ENCODE results near the gene PRTN3.
A peak's percentile ranks its signal among the peaks of the same experiment; 100 is the strongest.
"Not testable (repeated sequence)": the region's sequence is repeated elsewhere in the genome, so short reads cannot be mapped to it uniquely, and the experiment has no call there.

Gene PRTN3

DNA sequence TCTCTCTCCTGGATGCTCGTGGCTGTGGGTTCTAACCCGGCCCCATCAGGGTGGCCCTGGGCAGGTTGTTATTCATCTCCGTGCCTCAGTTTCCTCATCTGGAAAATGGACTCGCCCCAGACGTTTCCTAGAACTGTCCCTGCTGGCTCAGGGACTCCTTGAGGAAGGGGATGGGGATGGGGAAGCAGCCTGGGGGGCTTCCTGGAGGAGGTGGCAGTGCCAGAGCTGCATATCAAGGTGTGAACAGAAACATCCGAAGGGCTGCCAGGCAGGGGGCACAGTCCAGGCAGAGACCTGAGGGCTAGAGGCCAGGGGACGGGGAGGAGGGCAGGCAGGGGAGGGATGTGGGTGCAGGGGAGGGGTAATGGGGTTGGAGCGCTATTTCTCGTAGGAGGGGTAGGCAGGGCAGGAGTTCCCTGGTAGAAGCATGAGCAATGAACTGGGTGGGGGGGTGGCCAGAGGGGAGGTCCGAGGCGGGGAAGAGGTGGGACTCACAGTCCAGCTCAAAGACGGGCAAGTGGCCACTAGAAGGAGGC, 7.7 kb downstream of the PRTN3 start:
- DNase-seq (ENCODE audit: low read depth), result no peak

DNA sequence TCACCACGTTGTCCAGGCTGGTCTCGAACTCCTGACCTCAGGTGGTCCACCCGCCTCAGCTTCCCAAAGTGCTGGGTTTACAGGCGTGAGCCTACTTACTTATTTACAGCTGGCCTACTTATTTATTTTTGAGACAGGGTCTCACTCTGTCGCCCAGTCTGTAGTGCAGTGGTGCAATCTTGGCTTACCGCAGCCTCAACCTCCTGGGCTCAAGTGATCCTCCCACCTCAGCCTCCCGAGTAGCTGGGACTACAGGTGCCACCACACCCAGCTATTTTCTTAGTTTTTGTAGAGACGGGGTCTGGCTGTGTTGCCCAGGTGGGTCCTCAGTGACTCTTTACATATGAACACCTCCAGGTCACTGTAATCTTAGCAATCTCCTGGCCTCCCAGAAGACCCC, 8.4 kb downstream of the PRTN3 start:
- DNase-seq (ENCODE audit: low read depth), result not testable (repeated sequence)

DNA sequence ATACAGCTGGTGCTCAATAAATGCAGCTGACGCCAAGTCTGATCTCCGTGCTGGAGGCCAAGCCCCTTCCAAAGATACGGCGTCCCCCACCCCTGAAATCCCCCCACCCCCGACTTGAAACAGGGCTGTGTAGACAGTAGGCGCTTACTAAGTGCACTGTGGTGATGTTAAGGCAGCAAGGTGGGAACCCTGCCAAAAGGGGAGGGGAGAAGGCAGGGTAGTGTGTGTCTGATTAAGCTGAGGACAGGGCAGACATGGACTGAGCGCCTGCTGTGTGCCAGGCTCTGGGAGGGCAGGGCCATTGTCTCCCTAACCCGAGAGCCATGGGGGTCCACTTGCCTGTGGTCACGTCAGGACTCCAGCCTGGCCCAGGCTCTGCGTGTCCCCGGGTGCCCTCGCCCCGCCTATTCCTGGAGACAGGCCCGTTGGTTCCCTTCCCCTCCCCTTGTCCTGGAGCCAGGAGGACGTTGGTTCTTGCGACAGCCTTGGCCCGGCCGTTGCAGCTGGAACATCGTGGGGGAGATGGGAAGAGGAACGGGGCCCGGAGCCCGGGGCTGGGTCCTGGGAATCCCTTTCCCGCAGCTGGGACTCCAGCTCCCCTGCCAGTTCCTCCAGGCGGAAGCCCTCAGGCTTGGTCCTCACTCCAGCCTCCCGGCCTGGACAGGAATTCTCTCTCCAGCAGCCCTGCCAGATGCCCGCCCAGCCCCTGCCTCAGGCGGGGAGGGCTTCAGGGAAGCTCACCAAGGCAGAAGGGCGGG, 9.6 kb downstream of the PRTN3 start:
- DNase-seq (ENCODE audit: low read depth), result peak; percentile 85

DNA sequence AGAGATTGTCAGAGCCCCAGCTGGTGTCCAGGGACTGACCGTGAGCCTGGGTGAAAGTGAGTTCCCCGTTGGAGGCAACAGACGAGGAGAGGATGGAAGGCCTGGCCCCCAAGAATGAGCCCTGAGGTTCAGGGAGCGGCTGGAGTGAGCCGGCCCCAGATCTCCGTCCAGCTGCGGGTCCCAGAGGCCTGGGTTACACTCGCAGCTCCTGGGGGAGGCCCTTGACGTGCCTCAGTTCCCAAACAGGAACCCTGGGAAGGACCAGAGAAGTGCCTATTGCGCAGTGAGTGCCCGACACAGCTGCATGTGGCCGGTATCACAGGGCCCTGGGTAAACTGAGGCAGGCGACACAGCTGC, 10.2 kb downstream of the PRTN3 start:
- DNase-seq (ENCODE audit: low read depth), result no peak

DNA sequence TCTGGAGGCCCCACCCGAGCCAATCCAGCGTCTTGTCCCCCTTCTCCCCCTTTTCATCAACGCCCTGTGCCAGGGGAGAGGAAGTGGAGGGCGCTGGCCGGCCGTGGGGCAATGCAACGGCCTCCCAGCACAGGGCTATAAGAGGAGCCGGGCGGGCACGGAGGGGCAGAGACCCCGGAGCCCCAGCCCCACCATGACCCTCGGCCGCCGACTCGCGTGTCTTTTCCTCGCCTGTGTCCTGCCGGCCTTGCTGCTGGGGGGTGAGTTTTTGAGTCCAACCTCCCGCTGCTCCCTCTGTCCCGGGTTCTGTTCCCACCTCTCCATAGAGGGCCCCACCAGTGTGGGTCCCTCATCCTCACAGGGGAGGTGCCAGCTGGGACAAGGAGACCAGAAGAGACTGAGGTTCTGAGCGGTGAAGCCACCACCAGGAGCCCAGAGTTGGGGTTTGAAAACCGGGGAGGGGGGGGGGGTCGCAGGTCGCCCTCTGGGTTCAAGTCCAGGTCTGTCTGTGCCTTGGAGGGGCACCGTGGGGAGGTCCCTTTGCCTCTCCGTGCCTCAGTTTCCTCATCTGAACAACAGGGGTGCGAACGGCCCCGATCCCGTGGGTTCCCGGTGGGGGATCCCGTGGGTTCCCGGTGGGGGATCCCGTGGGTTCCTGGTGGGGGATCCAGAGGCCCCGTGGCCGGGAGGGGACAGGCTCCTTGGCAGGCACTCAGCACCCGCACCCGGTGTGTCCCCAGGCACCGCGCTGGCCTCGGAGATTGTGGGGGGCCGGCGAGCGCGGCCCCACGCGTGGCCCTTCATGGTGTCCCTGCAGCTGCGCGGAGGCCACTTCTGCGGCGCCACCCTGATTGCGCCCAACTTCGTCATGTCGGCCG, 11.6 kb downstream of the PRTN3 start, which contains the start of gene ELANE:
TSS of gene ELANE (plus strand) at position 168 of the 878 bp plus-strand sequence. CDS start at position 194, 26 bp downstream.
- no peak for DNase-seq (ENCODE audit: low read depth)

DNA sequence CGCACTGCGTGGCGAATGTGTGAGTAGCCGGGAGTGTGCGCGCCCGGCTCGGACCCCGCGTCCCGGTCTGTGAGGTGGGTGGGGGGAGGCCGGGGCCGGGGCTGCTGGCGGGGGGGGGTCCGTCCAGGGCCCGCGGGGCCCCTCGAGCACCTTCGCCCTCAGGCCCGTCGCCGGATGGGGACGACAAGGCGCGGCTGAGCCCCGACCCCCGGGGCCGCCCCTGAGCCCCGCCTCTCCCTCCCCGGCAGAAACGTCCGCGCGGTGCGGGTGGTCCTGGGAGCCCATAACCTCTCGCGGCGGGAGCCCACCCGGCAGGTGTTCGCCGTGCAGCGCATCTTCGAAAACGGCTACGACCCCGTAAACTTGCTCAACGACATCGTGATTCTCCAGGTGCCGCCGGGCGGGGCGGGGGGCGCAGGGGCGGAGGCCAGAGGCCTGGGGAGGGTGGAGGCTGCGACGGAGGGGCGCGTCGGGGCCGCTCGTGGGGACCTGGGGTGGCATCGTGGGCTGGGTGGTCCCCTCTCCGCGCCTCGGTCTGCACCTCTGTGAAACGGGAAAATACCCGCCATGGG, 12.3 kb downstream of the PRTN3 start:
- DNase-seq (ENCODE audit: low read depth), result no peak

DNA sequence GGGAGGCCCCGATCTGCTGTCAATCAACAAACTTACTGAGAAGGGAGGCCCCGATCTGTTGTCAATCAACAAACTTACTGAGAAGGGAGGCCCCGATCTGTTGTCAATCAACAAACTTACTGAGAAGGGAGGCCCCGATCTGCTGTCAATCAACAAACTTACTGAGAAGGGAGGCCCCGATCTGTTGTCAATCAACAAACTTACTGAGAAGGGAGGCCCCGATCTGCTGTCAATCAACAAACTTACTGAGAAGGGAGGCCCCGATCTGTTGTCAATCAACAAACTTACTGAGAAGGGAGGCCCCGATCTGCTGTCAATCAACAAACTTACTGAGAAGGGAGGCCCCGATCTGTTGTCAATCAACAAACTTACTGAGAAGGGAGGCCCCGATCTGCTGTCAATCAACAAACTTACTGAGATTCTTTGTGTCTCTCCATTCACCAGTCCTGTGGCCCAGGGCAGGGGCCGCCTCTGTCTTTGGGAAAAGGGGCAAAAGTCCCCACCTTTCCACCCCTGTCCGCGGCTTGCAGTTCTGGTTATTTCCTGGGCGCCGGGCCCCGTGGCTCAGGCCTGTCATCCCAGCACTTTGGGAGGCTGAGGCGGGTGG, 12.9 kb downstream of the PRTN3 start:
- DNase-seq (ENCODE audit: low read depth), result not testable (repeated sequence)

DNA sequence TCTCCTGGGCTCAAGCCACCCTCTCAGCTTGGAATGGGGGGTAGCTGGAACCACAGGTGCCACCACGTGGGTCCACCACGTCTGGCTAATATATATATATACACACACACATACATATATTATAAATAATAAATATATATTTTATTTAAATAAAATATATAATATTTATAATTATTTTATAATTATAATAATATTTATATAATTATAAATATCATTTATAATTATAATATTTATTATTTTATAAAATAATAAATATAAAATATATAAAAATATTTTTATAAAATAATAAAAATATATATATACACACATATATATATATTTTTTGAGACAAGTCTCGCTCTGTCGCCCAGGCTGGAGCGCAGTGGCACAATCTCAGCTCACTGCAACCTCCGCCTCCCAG, 13.8 kb downstream of the PRTN3 start:
- DNase-seq (ENCODE audit: low read depth), result no peak

DNA sequence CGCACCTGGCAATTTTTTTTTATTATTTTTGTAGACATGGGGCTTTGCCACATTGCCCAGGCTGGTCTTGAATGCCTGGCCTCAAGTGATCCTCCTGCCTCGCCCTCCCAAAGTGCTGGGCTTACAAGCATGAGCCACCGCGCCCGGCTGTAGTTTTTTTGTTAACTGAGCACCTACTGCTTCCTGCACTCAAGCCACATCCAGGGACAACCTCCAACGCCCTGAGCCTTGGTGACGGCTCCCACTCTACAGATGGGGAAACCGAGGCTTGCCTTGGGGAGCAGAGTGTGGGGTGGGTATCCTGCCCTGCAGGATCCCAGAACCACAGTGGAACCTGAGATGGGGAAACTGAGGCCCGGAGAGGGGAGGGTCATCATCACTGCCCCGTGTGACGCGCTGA, 14.3 kb downstream of the PRTN3 start:
- DNase-seq (ENCODE audit: low read depth), result no peak

DNA sequence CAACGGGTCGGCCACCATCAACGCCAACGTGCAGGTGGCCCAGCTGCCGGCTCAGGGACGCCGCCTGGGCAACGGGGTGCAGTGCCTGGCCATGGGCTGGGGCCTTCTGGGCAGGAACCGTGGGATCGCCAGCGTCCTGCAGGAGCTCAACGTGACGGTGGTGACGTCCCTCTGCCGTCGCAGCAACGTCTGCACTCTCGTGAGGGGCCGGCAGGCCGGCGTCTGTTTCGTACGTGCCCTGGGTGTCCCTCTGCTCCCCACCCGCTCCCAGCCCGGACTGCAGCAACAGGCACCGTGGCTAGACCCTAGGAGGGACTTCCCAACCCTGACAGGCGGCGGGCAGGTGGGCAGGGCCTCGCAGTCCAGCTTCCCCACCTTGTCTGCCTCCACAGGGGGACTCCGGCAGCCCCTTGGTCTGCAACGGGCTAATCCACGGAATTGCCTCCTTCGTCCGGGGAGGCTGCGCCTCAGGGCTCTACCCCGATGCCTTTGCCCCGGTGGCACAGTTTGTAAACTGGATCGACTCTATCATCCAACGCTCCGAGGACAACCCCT, 14.8 kb downstream of the PRTN3 start:
- no peak for DNase-seq (ENCODE audit: low read depth)

DNA sequence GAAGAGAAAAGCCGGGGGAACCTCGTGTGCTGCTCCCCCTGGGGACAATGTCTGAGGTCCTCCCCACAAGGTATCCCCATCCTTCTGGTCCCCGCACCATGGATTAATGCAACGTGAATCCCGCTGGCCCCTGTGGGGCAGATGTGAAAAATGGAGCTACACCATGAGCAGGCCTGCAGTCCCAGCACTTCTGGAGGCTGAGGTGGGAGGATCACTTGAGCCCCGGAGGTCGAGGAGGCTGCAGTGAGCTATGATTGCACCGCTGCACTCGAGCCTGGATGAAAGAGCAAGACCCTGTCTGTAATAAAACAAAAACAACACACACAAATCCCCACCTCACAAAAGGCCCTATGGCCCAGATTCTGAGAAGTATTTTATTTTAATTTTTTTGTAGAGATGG, 17.5 kb downstream of the PRTN3 start:
- no peak for DNase-seq (ENCODE audit: low read depth)

DNA sequence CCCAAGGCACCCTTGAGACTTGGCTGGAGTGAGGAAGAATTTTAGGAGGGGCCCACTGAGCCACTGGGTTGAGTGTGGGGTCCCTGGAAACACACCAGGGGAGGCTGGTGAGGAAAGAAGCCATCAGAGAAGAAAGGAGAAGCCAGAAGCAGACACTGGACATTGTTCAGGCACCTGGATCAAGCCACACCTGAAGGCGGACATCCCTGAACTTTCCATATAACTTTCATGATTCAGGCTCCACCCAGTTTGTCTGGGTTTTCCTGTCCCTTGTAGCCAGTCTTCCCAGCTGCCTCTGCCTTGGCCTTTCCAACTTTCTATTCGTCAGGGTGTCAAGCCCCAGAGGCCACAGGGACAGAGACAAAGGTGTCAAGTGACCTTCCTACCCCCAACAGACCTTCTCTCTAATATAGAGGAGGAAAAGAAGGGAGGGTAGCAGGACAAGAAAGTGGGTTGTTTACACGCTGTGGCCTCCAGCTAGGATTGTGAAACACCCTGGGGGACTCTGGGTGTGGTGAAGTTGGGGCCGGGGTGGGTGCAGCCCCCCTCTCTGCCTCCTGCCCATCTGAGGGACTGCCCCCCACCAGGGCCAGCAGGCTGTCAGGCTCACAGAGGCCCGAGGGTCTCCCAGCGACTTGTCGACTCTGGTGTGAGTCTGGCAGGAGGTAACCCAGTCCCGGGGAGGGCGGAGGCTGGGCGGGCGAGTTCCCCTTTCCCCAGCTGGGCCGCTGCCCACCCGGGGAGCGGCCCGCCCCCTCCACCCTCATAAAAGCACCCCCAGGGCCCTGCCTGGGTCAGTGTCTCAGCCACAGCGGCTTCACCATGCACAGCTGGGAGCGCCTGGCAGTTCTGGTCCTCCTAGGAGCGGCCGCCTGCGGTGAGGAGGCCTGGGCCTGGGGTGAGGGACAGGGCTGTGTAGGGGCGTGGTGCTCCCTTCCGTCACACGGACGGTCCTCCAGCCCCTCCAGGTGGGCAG, 18.4 kb downstream of the PRTN3 start, which contains the start of gene CFD:
TSS of gene CFD (plus strand) at position 797 of the 976 bp plus-strand sequence. CDS start at position 823, 26 bp downstream.
- no peak for DNase-seq (ENCODE audit: low read depth)

DNA sequence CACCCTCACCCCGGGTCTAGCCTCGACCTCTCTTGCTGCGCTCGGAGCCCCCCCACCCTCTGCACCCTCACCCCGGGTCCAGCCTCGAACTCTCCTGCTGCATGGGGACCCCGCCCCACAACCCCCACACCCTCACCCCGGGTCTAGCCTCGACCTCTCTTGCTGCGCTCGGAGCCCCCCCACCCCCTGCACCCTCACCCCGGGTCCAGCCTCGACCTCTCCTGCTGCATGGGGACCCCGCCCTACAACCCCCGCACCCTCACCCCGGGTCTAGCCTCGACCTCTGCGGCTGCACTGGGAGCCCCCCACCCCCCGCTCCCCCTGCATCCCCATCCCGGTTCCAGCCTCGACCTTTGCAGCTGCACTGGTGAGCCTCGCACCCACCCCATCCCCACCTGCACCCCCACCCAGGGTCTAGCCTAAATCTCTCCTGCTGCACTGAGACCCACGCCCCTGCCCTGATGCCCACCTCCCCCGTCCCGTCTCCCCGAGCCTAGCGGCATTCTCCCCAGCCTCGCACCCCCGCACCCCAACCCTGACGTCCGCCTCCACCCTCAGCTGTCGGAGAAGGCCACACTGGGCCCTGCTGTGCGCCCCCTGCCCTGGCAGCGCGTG, 20.4 kb downstream of the PRTN3 start:
- DNase-seq (ENCODE audit: low read depth), result no peak

DNA sequence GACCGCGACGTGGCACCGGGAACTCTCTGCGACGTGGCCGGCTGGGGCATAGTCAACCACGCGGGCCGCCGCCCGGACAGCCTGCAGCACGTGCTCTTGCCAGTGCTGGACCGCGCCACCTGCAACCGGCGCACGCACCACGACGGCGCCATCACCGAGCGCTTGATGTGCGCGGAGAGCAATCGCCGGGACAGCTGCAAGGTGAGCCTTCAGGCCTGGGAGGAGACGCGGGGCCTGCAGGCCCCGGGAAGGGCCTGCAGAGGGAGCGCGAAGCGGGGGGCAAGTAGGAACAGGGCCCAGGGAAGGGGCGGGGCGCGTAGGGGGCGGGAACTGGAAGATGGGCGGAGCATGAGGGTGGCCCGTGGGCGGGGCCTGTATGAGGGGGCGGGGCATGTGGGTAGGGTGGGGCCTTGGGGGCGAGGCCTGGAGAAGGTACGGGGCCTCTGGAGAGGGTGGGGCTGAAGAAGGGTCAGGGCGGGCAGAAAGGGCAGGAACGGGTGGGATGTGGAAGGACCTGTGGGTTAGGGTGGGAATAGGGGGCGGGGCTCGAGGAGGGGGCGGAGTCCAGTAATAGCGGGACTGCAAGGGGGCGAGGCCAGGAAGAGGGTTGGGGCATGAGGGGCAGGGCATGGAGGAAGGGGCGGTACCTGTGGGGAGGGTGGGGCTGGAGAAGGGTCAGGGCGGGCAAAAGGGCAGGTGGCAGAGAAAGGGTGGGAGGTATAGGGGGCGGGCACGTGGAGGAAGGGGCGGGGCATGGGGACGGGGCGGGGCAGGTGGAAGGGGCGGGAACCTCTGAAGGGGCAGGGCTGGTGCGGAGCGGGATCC, 21.2 kb downstream of the PRTN3 start:
- DNase-seq (ENCODE audit: low read depth), result no peak

DNA sequence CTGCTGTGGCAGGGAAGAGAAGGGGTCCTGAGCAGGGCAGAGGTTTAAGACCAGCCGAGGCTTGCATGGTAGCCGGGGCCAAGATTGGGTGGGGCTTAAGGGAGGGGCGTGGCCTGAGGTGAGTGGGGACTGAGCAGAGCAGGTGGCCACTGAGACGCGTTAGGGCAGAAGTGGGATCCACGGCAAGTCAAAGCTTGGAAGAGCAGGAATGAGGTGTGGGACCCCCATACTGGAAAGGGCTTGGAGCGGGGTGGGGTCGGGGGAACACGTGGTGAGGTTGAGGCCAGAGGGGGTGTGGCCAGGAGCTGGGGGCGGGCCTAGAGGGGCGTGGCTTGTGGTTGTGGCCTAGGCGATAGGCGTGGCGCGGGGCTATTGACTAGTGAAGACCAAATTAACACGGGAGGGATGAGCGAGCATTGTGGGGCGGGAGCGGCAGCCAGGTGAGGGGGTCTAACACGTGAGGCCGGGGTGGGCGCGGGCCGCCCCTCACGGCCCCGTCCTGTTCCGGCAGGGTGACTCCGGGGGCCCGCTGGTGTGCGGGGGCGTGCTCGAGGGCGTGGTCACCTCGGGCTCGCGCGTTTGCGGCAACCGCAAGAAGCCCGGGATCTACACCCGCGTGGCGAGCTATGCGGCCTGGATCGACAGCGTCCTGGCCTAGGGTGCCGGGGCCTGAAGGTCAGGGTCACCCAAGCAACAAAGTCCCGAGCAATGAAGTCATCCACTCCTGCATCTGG, 21.9 kb downstream of the PRTN3 start:
- DNase-seq (ENCODE audit: low read depth), result no peak

DNA sequence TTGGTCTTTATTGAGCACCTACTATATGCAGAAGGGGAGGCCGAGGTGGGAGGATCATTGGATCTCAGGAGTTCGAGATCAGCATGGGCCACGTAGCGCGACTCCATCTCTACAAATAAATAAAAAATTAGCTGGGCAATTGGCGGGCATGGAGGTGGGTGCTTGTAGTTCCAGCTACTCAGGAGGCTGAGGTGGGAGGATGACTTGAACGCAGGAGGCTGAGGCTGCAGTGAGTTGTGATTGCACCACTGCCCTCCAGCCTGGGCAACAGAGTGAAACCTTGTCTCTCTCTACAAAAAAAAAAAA, 22.5 kb downstream of the PRTN3 start:
- no peak for DNase-seq (ENCODE audit: low read depth)

DNA sequence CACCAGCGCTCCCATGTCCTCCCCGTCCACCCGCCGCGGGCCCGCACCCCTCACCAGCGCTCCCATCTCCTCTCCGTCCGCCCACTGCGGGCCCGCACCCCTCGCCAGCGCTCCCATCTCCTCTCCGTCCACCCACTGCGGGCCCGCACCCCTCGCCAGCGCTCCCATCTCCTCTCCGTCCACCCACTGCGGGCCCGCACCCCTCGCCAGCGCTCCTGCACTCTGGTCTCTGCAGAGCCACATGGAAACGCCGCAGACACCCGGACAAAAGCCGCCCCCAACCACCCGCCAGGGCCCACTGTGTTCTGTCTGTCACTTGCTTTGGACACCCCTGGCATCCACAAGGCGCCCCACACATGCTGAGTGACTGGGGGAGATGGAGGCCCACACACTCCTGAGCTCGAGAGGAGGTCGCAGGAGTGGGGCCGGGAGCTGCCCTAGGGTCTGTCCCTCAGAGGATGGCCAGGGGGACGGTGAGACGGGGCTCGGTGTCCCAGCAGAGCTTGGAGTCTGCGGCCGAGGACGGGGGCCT, 26.0 kb downstream of the PRTN3 start:
- DNase-seq (ENCODE audit: low read depth), result no peak

DNA sequence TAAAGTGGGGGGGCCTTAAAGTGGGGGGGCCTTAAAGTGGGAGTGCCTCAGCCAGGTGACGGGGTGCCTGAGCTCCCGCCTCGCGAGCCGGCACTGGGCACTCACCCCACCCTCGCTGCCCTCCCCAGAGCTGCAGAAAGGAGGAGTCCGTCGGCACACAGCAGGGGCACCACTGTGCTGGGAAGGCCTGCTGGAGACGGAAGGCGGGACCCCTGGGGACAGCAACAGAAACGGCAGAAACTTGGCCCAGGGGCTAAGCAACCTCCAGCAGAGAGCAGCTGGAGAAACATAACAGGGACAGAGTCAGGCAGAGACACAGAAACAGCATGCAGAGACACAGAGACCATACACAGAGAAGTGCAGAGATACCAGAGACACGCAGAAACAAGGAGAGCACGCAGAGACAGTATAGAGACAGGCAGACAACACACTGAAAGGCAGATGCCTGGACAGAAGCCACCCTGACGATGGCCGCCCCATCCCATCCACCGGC, 26.5 kb downstream of the PRTN3 start:
- no peak for DNase-seq (ENCODE audit: low read depth)

All from stromal cell of bone marrow (primary cell).